Esophagus muscularis mucosa (tissue), 3 donors: Measurements from ENCODE around the gene C4orf33.

Experiments
- CTCF ChIP-seq, 3 experiments: fragments of 200-600 bp in 2 of 3; fragments of 450-650 bp in 1 of 3; sonication (generic) in 2 of 3; IDR thresholded peaks; one replicate each; pipeline ENCODE4 v1.5.1; 2017 to 2019; ENCODE audit warnings: antibody characterized with exemption in 3 of 3, mild to moderate bottlenecking in 2 of 3, moderate library complexity in 1 of 3
- POLR2A ChIP-seq: fragments of 450-650 bp; IDR thresholded peaks from one replicate; pipeline ENCODE4 v1.6.1; 2017; ENCODE audit warnings: antibody characterized with exemption, moderate library complexity, mild to moderate bottlenecking, low read depth

- TF ChIP-seq CTCF (IDR thresholded peaks at IDR 0.05) (no peak), POLR2A (no peak)
These were observed 2.6 kb upstream of the C4orf33 start, which contains the start of gene SCLT1 for GRCh38 chr4:129093191-129093920.
